WI38 (cell line): ENCODE measurements around the gene SLC25A10.
"Not testable (repeated sequence)": the region's sequence is repeated elsewhere in the genome, so short reads cannot be mapped to it uniquely, and the experiment has no call there.

Experiments
- H3K4me3 ChIP-seq: 2 replicates; pipeline ENCODE4 v1.5.1; 2011; ENCODE audit warnings: low read depth, mild to moderate bottlenecking, control low read depth, low read length
- TF ChIP-seq, protein P1 (sequence below): IDR thresholded peaks from 2 replicates; pipeline ENCODE4 v1.5.1; 2012; ENCODE audit warnings: low read depth, mild to moderate bottlenecking, control low read depth, low read length

SLC25A10 gene

DNA sequence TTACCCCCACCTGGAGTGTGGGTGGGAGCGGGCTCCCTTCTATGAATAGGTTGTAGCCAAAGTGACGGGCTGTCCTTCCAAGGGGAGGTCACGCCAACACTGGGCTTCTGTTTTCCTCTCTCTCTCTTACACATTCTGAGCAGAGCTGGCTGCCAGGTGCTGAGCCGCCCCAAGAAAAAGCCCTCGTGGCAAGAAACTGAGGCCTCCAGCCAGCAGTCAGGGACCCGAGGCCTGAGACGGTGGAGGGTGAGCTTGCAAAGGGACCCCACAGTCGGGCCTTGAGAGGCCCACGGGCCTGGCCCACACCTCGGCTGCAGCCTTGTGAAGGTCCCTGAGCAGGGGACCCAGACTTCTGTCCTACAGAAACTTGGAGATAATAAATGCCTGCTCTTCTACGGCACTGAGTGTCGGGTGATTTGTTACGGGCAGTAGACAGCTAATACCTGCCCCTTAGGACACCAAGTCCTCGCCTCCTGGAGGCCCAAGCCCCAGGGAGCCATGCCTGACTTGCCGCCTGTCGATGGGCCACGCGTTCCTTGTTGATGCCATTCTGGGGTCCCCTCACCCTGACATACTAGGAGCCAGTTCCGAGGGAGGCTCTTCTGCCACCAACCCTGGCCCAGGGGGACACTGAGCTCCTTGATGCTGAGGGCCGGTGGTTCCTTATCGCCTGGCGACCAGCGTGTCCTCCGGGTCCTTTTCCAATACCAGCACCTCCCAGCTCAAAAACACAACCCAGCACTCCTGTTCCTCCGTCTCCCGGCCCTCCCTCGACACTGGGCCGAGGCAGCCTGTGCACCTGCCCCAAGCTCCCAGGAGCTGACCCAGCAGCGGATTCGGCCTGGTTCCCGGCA is 26.1 kb downstream of the SLC25A10 start:
- TF ChIP-seq, protein P1, sequence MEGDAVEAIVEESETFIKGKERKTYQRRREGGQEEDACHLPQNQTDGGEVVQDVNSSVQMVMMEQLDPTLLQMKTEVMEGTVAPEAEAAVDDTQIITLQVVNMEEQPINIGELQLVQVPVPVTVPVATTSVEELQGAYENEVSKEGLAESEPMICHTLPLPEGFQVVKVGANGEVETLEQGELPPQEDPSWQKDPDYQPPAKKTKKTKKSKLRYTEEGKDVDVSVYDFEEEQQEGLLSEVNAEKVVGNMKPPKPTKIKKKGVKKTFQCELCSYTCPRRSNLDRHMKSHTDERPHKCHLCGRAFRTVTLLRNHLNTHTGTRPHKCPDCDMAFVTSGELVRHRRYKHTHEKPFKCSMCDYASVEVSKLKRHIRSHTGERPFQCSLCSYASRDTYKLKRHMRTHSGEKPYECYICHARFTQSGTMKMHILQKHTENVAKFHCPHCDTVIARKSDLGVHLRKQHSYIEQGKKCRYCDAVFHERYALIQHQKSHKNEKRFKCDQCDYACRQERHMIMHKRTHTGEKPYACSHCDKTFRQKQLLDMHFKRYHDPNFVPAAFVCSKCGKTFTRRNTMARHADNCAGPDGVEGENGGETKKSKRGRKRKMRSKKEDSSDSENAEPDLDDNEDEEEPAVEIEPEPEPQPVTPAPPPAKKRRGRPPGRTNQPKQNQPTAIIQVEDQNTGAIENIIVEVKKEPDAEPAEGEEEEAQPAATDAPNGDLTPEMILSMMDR, result no peak
- no peak overlapping the region for H3K4me3 ChIP-seq

DNA sequence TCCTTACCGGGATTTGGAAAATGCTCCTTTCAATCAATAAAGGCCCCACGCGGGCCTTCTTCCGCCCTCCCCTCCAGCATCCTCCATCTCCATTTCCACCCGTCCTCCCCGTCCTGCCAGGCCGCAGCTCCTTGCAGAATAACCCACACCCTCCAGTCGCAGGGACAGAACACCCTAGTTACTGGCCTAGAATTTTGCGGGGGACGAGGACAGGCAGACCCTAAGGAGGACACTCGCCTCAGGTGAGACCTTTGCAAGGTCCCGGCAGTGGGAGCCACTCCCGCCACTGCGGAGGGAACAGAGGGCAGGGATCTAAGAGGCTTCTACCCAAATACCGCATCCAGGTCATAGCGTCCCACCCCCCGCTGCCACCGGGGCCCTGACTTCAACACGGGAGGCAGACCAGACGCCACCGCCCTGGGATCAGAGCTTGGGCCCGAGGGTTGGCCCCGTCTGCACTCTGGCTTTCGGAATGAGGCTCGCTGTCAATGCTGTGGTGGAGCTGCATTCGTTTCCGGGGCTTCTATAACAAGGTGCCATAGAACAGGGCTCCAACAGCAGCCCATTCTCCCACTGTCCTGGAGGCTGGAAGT is 26.8 kb downstream of the SLC25A10 start:
- TF ChIP-seq, protein P1, result no peak
- H3K4me3 ChIP-seq, result no peak overlapping the region

DNA sequence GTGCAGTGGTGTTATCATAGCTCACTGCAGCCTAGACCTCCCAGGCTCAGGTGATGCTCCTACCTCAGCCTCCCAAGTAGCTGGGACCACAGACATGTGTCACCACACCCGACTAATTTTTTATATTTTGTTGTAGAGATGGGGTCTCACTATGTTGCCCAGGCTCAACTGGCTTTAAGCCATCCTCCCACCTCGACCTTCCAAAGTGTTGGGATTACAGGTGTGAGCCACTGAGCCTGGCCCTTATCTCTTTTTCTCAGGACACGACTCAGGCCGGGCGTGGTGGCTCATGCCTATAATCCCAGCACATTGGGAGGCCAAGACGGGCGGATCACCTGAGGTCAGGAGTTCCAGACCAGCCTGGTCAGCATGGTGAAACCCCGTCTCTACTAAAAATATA is 27.5 kb downstream of the SLC25A10 start:
- H3K4me3 ChIP-seq, result not testable (repeated sequence)

DNA sequence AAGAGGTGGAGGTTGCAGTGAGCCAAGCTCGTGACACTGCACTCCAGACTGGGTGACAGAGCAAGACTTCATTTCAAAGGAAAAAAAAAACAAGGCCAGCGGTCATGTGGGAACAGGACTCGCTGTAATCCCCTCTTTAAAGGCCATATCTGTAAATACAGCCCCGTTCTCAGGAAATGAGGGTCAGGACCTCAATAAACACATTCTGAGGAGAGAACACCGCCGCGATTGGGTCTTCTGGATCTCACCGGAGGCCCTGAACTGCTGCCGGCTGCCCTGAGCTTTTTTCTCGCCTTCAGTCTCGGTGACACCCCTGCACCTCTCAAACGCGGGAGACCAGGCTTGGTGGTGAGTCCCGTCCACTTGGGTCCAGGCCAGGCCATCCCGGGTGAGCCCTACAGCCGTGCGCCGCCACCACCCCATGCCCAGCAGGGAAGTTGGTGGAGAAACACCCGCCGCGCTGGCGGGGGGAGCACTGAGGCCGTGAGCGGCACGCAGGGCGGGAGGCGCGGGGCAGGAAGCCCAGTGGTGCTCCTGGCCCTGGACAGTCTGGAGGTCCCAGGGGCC is 28.4 kb downstream of the SLC25A10 start:
- TF ChIP-seq, protein P1, result no peak
- H3K4me3 ChIP-seq, result no peak overlapping the region

DNA sequence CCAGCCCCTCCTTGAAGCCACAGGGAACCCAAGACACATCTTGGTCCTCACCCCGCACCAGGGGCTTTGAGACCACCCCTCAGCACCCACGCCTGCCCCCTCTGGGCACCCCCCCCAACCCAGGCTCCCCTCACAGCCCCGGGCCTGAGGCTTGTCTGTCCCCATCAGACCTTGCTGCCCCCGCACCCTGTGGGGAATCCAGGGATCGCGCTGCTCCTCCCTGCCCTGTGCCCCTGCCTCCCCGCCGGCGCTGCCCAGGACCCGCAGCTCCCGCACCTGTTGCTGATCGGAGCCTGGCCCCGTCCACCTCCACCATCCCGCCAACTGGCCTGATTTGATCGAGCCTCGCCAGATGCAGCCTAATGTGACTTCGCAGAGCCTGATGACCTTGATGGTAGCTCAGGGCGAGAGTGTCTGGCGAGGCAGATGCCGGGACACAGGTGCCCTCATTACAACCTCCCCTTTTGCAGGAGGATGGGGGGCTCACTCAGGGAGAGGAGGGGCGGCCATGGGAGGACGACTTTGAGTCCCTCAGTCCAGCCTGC is 29.0 kb downstream of the SLC25A10 start:
- H3K4me3 ChIP-seq, result no peak overlapping the region
- TF ChIP-seq, protein P1, result no peak

DNA sequence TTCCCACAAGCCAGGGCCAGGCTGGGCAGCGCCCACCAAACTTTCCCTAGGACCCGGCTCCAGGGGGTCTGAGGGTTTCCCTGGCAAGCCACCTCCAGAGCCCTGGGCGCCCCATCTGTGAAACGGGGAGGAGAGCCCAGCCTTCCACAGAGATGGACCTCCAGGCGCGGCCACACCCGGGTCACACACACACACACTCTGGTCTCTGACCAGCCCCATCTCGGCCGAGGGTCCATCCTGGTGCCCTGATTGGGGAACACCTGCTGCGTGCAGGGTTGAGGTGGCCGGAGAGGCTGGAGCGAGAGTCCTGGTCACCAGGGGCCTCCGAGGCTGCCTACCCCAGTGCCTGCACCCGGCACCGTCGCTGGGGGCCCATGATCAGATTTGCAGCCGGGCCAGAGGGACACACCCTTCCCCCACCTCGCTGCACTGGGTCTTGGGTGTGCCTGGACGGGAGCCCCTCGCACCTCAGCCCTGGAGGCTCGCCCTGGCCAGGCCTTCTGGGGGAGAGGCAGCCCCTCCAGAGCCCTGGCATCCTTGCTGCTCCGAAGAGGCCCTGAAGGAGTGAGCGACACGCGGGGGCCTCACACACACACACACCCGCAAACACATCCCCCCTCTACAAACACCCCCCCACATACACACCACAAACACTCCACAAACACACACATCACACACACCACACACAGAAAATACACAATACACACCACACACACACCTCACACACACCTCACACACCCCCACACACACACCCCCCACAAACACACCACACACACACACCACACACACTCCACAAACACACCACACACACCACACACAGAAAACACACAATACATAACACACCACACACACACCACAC is 29.7 kb downstream of the SLC25A10 start:
- H3K4me3 ChIP-seq, result no peak overlapping the region
- TF ChIP-seq, protein P1, result no peak
